Measurements from ENCODE around the gene NLRP10.
"Not testable (repeated sequence)": the region's sequence is repeated elsewhere in the genome, so short reads cannot be mapped to it uniquely, and the experiment has no call there.

NLRP10 gene

GRCh38 chr11:7965386-7965785, at the start of gene NLRP10:
Gene NLRP10, minus strand, starts transcription at chr11:7965447. Its CDS starts 1,952 bp downstream, at chr11:7963495.
- no peak for DNase-seq

DNA sequence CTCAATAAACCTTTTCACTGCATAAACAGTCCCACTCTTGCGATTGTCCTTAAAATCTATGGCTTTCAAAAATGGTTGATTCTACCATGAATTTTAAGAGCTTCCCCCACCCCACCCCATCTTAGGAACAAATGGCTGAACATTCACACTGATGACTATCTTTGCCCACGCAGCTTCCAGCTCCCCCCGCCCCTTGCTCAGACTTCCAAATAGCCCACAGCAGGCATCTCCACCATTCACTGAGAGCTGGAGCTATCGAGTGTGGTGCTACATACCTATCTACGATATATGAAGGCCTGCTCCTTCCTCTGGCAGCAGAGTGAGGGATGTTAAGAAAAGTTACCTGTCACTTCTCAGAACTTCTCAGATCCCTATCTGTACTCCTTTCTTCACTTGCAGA, 48.6 kb upstream of the NLRP10 start:
- DNase-seq, result no peak

DNA sequence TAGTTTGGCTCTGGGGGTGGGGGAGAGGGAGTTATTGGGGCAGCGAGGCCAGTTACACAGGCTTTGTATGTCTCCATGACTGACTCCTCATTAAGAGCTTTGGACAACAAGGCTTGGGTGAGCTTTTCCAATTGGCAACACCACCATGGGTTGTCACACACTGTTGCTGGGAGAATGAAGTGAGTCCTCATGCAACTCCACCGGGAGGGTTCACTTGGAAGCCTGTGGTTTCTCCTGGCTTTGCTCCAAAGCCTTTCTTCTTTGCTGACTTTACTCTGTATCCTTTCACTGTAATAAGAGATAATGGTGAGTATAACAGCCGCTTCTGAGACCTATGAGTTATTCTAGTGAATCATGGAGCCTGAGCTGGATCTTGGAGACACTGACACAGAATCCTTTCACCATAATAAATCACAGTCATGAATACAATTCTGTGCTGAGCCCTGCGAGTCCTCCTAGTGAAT, 46.8 kb upstream of the NLRP10 start:
- no peak for DNase-seq

GRCh38 chr11:8011371-8011770, 46.1 kb upstream of the NLRP10 start:
- DNase-seq, result no peak

GRCh38 chr11:8009856-8010255, 44.6 kb upstream of the NLRP10 start:
- DNase-seq, result no peak

GRCh38 chr11:8008212-8008611, 43.0 kb upstream of the NLRP10 start:
- no peak for DNase-seq

DNA sequence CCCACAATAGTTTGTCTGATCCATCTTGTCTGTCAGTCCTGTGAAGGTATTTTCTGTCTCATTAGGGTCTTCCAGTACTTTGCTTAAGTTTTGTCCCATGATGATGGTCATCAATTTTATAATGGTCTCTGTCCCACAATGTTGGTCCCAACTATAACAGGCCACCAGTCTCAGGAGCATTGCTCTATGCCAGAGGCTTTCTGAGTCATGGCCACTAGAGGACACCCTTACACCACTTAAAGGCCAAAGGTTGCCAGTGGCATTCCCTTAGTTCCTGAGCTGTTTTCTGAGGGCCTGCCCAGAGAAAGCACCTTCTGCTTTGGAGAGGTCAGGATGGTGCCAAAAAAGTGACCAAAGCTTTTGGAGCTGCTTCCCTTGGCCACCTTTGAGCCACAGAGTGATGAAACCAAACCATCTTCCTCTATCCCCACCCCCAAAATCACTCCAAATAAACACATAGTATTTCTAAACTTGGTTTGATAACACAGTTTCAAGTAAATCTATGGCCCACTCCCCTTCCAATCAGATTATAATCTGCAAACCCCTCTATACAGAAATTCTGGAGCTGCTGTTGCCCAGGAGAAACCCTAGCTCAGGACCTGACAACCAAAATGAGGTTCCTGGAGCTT, 41.2 kb upstream of the NLRP10 start:
- peak; percentile 37 for DNase-seq

- DNase-seq, result no peak
These were observed 40.3 kb upstream of the NLRP10 start for GRCh38 chr11:8005556-8005955.

- no peak for DNase-seq
These were observed 38.8 kb upstream of the NLRP10 start for GRCh38 chr11:8004008-8004407.

GRCh38 chr11:8003187-8003586, 37.9 kb upstream of the NLRP10 start:
- no peak for DNase-seq

- no peak for DNase-seq
These were observed 37.4 kb upstream of the NLRP10 start for GRCh38 chr11:8002676-8003075.

DNA sequence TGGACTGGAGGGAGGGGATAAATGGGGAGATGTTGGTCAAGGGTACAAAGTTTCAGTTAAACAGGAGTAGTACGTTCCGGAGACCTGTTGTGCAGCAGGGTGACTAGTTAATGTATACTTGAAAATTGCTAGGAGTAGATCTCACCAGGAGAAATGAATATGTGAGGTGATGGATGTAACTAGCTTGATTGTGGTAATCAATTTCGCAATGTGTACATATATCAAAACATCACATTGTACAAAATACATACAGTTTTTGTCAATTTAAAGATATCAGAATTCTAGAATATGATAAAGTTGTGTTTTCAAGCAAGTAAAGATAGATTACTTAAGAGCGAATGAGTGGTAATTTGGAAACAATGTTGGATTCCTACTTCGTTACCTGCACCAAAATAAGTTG, 35.1 kb upstream of the NLRP10 start:
- DNase-seq, result no peak

GRCh38 chr11:7999795-8000194, 34.5 kb upstream of the NLRP10 start:
- DNase-seq, result no peak

DNA sequence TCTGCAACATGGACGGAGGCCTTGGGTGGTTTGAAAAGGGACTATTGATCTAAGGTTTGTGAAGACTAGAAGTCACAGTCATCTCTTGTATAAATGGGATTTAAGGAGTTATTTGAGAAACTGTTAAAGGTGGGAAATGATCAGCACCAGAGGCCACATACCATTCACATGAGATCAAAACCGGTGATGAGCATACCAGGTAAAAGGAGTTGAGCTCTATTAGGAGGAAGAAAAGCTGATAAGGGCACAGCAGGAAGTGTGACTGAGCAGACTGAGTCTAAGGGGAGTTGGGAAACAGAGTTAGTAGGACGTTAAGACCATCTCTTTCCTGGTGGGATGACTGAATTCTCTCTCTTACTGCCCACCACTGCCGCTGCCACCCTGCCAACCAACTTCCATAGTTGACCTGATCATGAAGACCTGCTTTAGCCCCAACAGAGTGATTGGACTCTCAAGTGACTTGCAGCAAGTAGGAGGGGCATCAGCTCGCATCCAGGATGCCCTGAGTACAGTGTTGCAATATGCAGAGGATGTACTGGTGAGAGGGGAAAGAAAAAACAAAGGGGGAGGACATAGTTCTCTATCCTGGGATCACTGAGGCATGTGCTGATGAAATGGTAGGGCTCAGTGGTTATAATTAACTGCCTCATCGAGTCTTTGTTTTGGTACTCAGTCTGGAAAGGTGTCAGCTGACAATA, 29.5 kb upstream of the NLRP10 start:
- DNase-seq, result no peak

GRCh38 chr11:7987560-7987883, 22.3 kb upstream of the NLRP10 start:
- DNase-seq, result not testable (repeated sequence)

DNA sequence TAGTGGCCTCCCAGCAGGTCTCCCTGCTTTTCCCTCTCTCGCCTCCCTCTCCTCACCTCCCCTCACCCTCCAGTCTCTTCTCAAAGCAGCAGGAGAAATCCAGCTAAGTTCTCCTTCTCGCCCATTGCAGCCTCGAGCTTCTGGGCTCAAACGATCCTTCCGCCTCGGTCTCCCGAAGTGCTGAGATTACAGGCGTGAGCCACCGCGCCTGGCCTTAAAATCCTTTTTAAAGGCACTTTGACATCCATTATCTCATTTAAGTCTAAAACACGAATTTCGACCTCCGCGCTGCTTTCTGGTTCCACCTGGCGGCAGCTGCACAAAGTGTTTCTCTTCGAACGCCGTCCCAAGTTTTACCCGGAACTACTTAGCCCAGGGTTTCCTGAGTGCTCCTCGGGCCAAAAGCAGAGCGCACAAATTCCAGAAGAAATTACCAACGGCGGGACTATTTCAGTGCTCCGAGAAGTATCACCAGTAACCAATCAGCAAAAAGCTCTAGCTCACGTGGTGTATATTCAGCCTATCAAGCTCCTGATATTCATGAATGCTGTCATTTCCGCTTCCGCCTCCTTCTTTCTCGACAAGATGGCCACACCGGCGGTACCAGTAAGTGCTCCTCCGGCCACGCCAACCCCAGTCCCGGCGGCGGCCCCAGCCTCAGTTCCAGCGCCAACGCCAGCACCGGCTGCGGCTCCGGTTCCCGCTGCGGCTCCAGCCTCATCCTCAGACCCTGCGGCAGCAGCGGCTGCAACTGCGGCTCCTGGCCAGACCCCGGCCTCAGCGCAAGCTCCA, 21.7 kb upstream of the NLRP10 start, which contains the start of gene EIF3F:
Gene EIF3F (plus strand): TSS at position 570 of the 792 bp plus-strand sequence. CDS start 16 bp downstream, at position 586.
- DNase-seq, result peak; percentile 88

DNA sequence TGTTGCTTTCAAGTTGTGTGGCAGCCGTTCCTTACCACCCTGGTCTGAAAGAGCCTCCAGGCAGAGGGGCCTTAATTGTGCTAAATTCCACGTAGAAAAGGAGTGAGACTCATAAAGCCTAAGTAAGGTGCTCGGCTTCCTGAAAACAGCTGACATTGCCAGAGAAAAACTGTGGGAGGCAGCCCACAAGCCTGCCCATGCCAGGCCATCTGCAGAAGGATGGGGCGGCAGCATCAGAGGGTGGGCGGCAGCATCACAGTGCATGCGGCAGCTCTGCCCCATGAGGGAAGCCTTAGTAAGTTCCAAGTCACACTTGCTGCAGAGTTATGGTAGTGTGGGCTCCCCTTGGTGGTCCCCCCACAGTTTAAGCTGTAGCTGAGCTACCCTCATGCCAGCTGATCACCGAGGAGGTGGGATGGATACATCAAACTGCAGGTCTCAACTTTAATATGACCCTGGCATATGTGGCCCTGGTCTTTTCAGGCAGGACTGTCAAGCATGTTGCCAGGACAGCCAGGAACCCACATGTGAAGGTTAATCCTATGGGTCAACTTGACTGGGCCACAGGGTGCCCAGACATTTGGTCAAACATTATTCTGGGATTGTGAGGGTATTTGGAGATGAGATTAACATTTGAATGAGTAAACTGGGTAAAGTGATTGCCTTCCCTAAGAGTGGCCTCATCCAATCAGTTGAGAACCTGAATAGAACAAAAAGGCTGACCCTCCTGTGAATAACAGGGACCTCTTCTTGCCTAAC, 18.8 kb upstream of the NLRP10 start:
- DNase-seq, result no peak

DNA sequence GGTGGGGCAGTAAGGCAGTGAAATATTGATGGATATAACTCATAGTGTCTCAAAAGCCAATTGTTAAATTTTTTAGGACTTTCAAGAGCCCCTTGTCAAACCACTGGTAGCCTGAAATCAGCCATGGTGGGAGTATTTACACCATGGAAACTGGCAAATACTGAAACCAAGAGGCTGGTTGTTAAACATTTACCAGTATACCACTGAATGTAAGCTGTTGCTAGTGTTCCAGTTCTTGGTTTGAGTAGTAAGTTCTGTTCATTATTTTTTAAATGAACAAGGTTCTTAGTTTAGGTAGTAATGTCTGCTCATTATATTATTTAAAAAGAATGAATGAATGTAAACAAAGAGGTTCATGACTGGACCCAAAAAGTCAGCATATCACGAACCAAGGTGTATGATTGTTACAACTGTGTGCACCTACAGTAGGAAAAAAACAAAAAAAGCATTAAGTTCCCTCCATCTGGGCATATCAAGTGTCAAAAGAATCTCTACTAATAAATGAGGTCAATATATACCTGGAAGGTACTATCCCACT, 17.4 kb upstream of the NLRP10 start:
- no peak for DNase-seq

GRCh38 chr11:7981619-7982157, 16.4 kb upstream of the NLRP10 start:
- no peak for DNase-seq

- no peak for DNase-seq
These were observed 12.1 kb upstream of the NLRP10 start for GRCh38 chr11:7977232-7977917.

GRCh38 chr11:7974668-7975067, 9.4 kb upstream of the NLRP10 start:
- DNase-seq, result no peak

GRCh38 chr11:7973011-7973410, 7.8 kb upstream of the NLRP10 start:
- no peak for DNase-seq

Data from activated gamma-delta T cell treated with Interleukin-2 at 50 U/mL for 16 hours (primary cell).